ENCODE data around the gene FAM3B. TPM values are rescaled to one million over a fixed set of nuclear protein-coding genes. Genes with fewer than 3 reads are reported as not detected.

The FAM3B gene
- total RNA-seq, 1 donor from 2014 or later: 4.8 TPM

- H3K36me3 ChIP-seq: no peaks in the 10 kb centered on the region
- ATAC-seq (no peak), DNase-seq (no peak)
- intact Hi-C loops (cut with DNase I): no loop called here
- H3K9me3 ChIP-seq: peaks cover 4% of the 10 kb centered on the region
- TF ChIP-seq CTCF (IDR thresholded peaks at IDR 0.05): no peak
- no peak overlapping the region for H3K27ac ChIP-seq
- no peaks in the 10 kb centered on the region for H3K4me1 ChIP-seq
- no peak overlapping the region for H3K4me3 ChIP-seq
- H3K27me3 ChIP-seq (ENCODE audit: low read depth): peaks cover 12% of the 10 kb centered on the region
These were observed 30.2 kb downstream of the FAM3B start for GRCh38 chr21:41346758-41347157.

DNA sequence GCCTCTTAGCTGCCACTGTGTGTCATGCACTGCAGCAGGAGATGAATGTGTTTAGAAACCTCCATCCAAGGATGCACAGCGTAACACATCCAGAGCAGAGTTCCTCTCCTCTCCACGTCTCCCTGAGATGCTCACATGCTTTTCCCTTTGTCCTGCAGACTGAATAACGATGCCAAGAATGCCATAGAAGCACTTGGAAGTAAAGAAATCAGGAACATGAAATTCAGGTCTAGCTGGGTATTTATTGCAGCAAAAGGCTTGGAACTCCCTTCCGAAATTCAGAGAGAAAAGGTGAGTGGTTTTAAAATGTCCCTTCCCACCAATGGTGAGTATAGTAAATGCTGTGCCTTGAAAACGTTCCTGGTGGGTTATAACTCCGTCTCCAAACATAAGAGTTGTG lies 31.8 kb downstream of the FAM3B start:
- Histone ChIP-seq H3K4me3 (no peak overlapping the region), H3K36me3 (no peaks in the 10 kb centered on the region), H3K4me1 (no peaks in the 10 kb centered on the region), H3K27ac (no peak overlapping the region), H3K27me3 (ENCODE audit: low read depth) (peaks cover 12% of the 10 kb centered on the region), H3K9me3 (no peaks in the 10 kb centered on the region)
- intact Hi-C loops (cut with DNase I): no loop called here
- DNase-seq (no peak), ATAC-seq (no peak)
- no peak for TF ChIP-seq CTCF (IDR thresholded peaks at IDR 0.05)

DNA sequence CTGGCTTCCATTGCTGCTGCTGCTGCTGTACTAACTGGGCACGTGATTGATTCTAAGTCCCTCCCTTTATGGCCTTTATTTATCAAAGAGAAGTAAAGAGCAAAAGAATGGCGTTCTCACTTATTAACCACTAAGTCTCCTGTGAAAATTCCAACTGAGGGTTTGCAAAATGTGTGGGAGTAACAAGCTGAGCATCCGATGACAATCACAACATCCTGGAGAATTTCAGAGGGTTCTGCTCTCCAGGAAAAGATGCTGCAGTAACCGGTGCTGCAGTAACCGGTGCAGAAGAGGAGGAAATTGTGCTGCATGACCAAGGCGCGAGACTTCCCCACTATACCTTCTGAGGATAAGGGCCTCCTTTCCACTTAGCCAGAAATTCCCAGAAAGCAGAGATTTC lies 32.5 kb downstream of the FAM3B start:
- Histone ChIP-seq H3K27ac (no peak overlapping the region), H3K4me3 (no peak overlapping the region), H3K36me3 (no peaks in the 10 kb centered on the region), H3K4me1 (no peaks in the 10 kb centered on the region), H3K27me3 (ENCODE audit: low read depth) (peaks cover 10% of the 10 kb centered on the region), H3K9me3 (no peaks in the 10 kb centered on the region)
- ATAC-seq (no peak), DNase-seq (no peak)
- intact Hi-C loops (cut with DNase I): no loop called here
- TF ChIP-seq CTCF (IDR thresholded peaks at IDR 0.05): no peak

GRCh38 chr21:41349619-41350390 lies 33.2 kb downstream of the FAM3B start:
- Histone ChIP-seq H3K36me3 (no peaks in the 10 kb centered on the region), H3K4me3 (no peak overlapping the region), H3K27ac (no peak overlapping the region), H3K9me3 (no peaks in the 10 kb centered on the region), H3K27me3 (ENCODE audit: low read depth) (peaks cover 7% of the 10 kb centered on the region), H3K4me1 (no peaks in the 10 kb centered on the region)
- DNase-seq: no peak
- intact Hi-C loops (cut with DNase I): no loop called here
- no peak for TF ChIP-seq CTCF (IDR thresholded peaks at IDR 0.05)
- no peak for ATAC-seq

DNA sequence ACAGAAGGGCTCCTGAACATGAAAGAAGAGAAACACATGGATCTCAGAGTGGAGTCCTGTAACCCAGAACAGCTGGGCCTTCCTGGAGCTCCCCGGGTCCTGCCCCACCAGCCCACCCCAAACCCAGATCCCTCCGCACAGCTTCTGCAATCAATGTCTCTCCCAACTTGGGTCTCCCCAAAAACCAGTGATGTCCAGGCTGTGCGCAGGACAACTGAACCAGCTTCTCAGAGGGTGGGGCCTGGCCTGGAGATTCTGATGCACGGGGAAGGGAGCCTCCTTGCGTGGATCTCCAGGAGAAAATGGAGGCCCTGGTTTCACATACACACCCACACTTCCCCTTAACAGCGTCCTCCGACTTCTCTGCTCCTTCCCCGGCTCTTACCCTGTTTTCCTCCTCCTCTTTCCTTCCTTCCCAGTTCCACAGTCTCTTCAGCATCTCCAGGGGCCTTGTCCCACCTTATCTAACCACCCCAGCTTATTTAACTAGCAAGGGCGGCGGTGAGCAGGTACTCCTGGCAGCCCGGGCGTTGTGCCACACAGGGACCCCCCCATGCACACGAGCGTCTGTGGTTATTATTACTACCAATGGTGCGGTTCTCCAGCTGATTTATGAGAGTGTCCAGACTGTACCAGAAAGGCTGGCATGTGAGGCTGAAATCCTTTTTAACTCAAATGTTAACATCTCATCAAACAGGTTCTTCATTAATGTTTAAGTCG lies 34.0 kb downstream of the FAM3B start:
- DNase-seq (no peak), ATAC-seq (no peak)
- no peak overlapping the region for H3K27ac ChIP-seq
- no peaks in the 10 kb centered on the region for H3K36me3 ChIP-seq
- intact Hi-C loops (cut with DNase I): no loop called here
- H3K4me3 ChIP-seq: no peak overlapping the region
- peaks cover 7% of the 10 kb centered on the region for H3K27me3 ChIP-seq (ENCODE audit: low read depth)
- no peaks in the 10 kb centered on the region for H3K9me3 ChIP-seq
- TF ChIP-seq CTCF (IDR thresholded peaks at IDR 0.05): no peak
- no peaks in the 10 kb centered on the region for H3K4me1 ChIP-seq
